Heart right ventricle (tissue), 16 donors: Measurements from ENCODE around the gene ANKIB1. TPM values are rescaled to one million over a fixed set of nuclear protein-coding genes. Genes with fewer than 3 reads are reported as not detected.
A peak's percentile ranks its signal among the peaks of the same experiment; 100 is the strongest.

Source experiments
- ATAC-seq, 8 donors: fragments of 200-7000 bp; cut with Tn5 transposase; one replicate each; pipeline ENCODE4 v1.9.1; 2020; ENCODE audit warnings: mild to moderate bottlenecking in 8 of 8, moderate library complexity in 8 of 8, moderate number of reproducible peaks in 1 of 8
- DNase-seq, 2 donors: peaks; one replicate each; pipeline ENCODE4 v3.0.0-alpha.2; 2020
- H3K27ac ChIP-seq, 10 donors: fragments of 200-600 bp; sonication (generic) in 2 of 10; one replicate each; pipeline versions ENCODE4 v1.5.0 to v1.8.0; 2020 to 2022; ENCODE audit warnings: mild to moderate bottlenecking in 3 of 10
- H3K27me3 ChIP-seq, 7 donors: fragments of 200-600 bp; one replicate each; pipeline ENCODE4 v1.8.0; 2021 to 2022; ENCODE audit warnings: mild to moderate bottlenecking in 2 of 7
- H3K36me3 ChIP-seq, 9 donors: fragments of 200-600 bp; sonication (generic) in 1 of 9; one replicate each; pipeline versions ENCODE4 v1.5.0 to v1.8.0; 2020 to 2022; ENCODE audit warnings: mild to moderate bottlenecking in 2 of 9
- H3K4me1 ChIP-seq, 9 donors: fragments of 200-600 bp; sonication (generic) in 1 of 9; one replicate each; pipeline versions ENCODE4 v1.5.0 to v1.8.0; 2020 to 2022; ENCODE audit warnings: mild to moderate bottlenecking in 4 of 9
- H3K4me3 ChIP-seq, 10 donors: fragments of 200-600 bp; sonication (generic) in 2 of 10; one replicate each; pipeline versions ENCODE4 v1.5.0 to v1.8.0; 2020 to 2022; ENCODE audit warnings: mild to moderate bottlenecking in 7 of 10, moderate library complexity in 2 of 10
- H3K9me3 ChIP-seq, 11 donors: fragments of 200-600 bp in 10 of 11; sonication (generic) in 2 of 11; one replicate each; pipeline versions ENCODE4 v1.5.0 to v1.8.0; 2013 to 2022; ENCODE audit warnings: mild to moderate bottlenecking in 2 of 11, control low read depth in 1 of 11, moderate library complexity in 1 of 11
- WGBS, 2 donors: extraction: QIAGEN DNeasy Blood & Tissue Kit; methylation state at CpG; one replicate each; pipeline ENCODE4 v1.1.7; 2013; ENCODE audit warnings: inconsistent platforms in 1 of 2; 5-methylcytosine and 5-hydroxymethylcytosine counted together
- intact Hi-C, 10 donors: fragments of 100-400 bp; cut with DNase I; formaldehyde crosslinking; loops; one replicate each; pipeline versions ENCODE4 v1.11.1 to v1.14.2; 2022
- polyA plus RNA-seq, 2 donors: library from polyadenylated mRNA; stranded (reverse); fragments of 200-250 nt; gene quantifications; one replicate each; pipeline ENCODE4 v1.2.3, GENCODE V29; 2013
- total RNA-seq, 10 donors: library from RNA; stranded (reverse); fragmentation: NEBNext Ultra II Directional in 3 of 10; extraction: Animal tissue kit (Norgen Biotek cat#: 25700) in 3 of 10; gene quantifications; one replicate each; pipeline versions ENCODE4 v1.2.1 to v1.2.4, GENCODE V29; 2021 to 2023
- TF ChIP-seq, protein P1 (sequence below), 9 donors: fragments of 200-600 bp; sonication (generic) in 2 of 9; IDR thresholded peaks; one replicate each; pipeline versions ENCODE4 v1.5.0 to v1.8.0; 2021 to 2022; ENCODE audit warnings: antibody characterized with exemption in 9 of 9, mild to moderate bottlenecking in 5 of 9, moderate library complexity in 1 of 9
- donor health status: Arrhythmogenic right ventricular cardiomyopathy.
- donor health status: ischemic (EF 13 %, LVEDD 7.1; RV severe dilation, severe dysfunction).
- donor health status: healthy with polysubstance abuse.
- donor health status: DM: no; HTN: yes; CAD: no.
- donor health status: DM: no; HTN: no; CAD: no.
- donor health status: ischemic (EF 25% LVEDD 6.9; RV normal size, moderate dysfunction).
- donor health status: ischemic (EF 25% LVEDD 5.7; RV mildly dilated, moderate dysfunction).
- donor health status: healthy.
- donor health status: DM: yes; HTN: yes; CAD: no.
- donor health status: Ischemic cardiomyopathy.
- donor health status: ischemic (EF 35%, LVEDD 5.7; RV mildly dilated, moderate dysfunction).
- donor health status: nonischemic (EF 11% LVEDD 7.7; RV severe dilation, severe dysfunction).
- donor health status: DM: yes; HTN: yes; CAD: no.
- donor health status: PGD.
- donor health status: ischemic (EF 29% LVEDD 5.4; RV normal size, mild dysfunction).
- donor health status: nonischemic (EF 23%, LVEDD 6.1; RV moderate dilation, normal function).

The ANKIB1 gene
- total and polyA plus RNA-seq, 12 donors, result 5.5 to 71.0 (median 41.1) TPM

DNA sequence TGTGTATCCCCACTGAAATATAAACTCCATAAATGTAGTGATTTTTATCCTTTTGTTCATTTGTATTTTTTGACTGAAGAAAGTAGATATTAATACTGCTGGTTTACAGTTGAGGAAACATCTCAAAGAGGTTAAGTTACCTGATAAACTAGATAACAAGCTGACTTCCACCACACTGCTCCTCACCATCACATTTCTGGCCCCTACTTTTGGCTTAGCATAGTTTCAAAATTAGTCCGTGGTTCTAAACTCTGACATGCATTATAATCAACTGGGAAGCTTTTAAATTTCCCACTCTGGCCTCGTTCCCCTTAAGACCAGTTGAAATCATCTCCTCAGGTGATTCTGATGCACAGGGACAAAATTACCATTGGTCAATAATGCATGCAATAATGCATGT is 43.5 kb downstream of the ANKIB1 start:
- H3K27ac ChIP-seq, result no peak overlapping the region
- no peak for ATAC-seq
- 94 to 98% methylated on average over 2 of the region's 2 CpGs for WGBS, 2 donors
- intact Hi-C loops, result no loop called here
- TF ChIP-seq, protein P1, sequence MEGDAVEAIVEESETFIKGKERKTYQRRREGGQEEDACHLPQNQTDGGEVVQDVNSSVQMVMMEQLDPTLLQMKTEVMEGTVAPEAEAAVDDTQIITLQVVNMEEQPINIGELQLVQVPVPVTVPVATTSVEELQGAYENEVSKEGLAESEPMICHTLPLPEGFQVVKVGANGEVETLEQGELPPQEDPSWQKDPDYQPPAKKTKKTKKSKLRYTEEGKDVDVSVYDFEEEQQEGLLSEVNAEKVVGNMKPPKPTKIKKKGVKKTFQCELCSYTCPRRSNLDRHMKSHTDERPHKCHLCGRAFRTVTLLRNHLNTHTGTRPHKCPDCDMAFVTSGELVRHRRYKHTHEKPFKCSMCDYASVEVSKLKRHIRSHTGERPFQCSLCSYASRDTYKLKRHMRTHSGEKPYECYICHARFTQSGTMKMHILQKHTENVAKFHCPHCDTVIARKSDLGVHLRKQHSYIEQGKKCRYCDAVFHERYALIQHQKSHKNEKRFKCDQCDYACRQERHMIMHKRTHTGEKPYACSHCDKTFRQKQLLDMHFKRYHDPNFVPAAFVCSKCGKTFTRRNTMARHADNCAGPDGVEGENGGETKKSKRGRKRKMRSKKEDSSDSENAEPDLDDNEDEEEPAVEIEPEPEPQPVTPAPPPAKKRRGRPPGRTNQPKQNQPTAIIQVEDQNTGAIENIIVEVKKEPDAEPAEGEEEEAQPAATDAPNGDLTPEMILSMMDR (IDR thresholded peaks at IDR 0.05), result no peak
- no peaks in the 10 kb centered on the region for H3K27me3 ChIP-seq
- H3K36me3 ChIP-seq, result no peaks in the 10 kb centered on the region
- peaks cover 0 to 18% (median 13%) of the 10 kb centered on the region in 9 donors for H3K4me1 ChIP-seq
- H3K4me3 ChIP-seq, result no peak overlapping the region
- peaks cover 0 to 14% (median 0%) of the 10 kb centered on the region in 11 donors for H3K9me3 ChIP-seq
- no peak for DNase-seq

DNA sequence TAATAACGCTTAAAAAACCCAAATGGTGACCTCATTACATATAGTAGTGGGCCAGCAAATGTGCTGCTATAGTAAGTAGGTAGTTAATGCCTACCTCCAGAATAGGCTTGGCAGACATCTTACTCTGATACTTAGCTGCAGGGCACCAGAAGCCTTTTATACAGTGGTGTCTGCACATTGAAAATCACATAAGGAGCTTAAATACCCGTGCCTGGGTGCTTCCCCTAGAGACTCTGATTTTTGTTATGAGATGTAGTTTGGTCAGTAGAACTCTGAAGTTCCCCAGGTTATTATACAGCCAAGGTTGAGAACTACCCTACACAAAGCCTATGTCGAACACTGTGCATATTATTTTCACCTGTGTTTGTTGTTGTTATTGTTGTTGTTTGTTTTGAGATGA is 47.2 kb downstream of the ANKIB1 start:
- ATAC-seq, result peak in 1 of 8 donors; percentile 52
- intact Hi-C loops, result loop anchor here in 1 of 10 donors (5.0 kb wide), 1 partner anchor 36 kb away; no protein-coding TSS in a partner anchor
- 81 to 83% methylated on average over 3 of the region's 3 CpGs for WGBS, 2 donors
- DNase-seq, result no peak
- H3K4me1 ChIP-seq, result peaks cover 3 to 39% (median 28%) of the 10 kb centered on the region in 9 donors
- H3K27ac ChIP-seq, result peak overlapping the region in 3 of 10 donors; percentile 32 to 70 (median 40)
- peaks cover 0 to 9% (median 0%) of the 10 kb centered on the region in 11 donors for H3K9me3 ChIP-seq
- H3K27me3 ChIP-seq, result no peaks in the 10 kb centered on the region
- TF ChIP-seq, protein P1 (IDR thresholded peaks at IDR 0.05), result no peak
- H3K36me3 ChIP-seq, result peaks cover 0 to 7% (median 0%) of the 10 kb centered on the region in 9 donors
- H3K4me3 ChIP-seq, result no peak overlapping the region

DNA sequence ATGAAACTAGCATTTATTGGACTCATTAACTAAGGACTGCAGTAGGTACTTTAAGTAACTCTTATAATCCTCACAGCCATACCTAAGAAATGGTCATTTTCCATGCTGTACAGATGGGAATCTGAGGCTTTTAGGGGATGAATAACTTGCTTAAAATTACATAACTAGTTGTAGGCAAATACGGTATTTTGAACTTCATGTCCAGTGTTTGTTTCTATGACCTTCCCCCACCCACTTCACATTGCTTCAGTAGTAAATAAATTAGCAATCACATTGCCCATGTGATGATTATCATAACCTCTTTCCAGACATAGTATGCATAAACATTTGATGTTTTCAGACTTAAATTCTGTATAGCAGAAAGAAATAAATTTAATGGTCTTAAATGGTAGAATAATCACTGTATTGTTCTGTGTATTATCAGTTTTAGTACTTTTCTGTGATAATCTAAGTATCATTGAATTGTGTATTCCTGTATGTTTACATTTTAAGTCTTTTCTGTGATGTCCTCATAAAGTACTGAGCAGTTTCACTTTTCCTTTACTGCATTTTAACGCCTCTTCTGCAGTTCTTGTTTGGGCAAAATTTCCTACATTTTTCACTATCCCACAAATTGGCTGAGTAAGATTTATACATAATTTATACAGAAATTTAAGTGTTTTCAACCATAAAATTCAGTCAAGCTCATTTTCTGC is 48.3 kb downstream of the ANKIB1 start:
- H3K27me3 ChIP-seq, result no peaks in the 10 kb centered on the region
- DNase-seq (no peak), ATAC-seq (peak in 1 of 8 donors; percentile 23)
- peak overlapping the region in 7 of 10 donors; percentile 1 to 46 (median 29) for H3K4me3 ChIP-seq
- intact Hi-C loops, result loop anchor here in 1 of 10 donors (5.0 kb wide), 1 partner anchor 37 kb away; no protein-coding TSS in a partner anchor
- TF ChIP-seq, protein P1 (IDR thresholded peaks at IDR 0.05), result no peak
- H3K9me3 ChIP-seq, result no peaks in the 10 kb centered on the region
- peaks cover 3 to 39% (median 28%) of the 10 kb centered on the region in 9 donors for H3K4me1 ChIP-seq
- 42 to 64% methylated on average over 2 of the region's 2 CpGs for WGBS, 2 donors
- H3K36me3 ChIP-seq, result peaks cover 0 to 9% (median 3%) of the 10 kb centered on the region in 9 donors
- H3K27ac ChIP-seq, result peak overlapping the region in 5 of 10 donors; percentile 15 to 70 (median 40)

DNA sequence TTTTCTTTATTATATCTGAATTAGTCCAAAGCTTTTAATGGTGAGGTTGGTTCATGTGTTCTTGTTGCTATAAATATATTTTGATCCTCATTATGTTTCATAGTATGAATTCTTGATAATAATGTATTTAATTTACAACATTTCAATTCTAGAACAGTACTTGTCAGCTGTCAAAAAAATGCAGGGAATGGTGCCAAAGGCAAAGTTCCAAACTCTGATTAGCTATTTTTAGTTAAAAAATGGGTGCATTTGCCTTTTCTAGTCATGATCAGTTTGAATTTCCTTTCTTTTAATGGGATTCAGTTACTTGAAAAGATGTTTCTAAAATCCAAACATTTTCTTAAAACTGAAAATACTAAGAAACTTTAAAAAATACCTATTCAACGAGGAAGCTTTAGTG is 49.6 kb downstream of the ANKIB1 start:
- peak in 1 of 8 donors; percentile 22 for ATAC-seq
- no peaks in the 10 kb centered on the region for H3K27me3 ChIP-seq
- peak in 1 of 2 donors; percentile 25 for DNase-seq
- intact Hi-C loops, result no loop called here
- H3K9me3 ChIP-seq, result no peaks in the 10 kb centered on the region
- WGBS, 2 donors, result 2 to 14% methylated on average over 1 of the region's 1 CpG
- H3K4me3 ChIP-seq, result peak overlapping the region in 1 of 10 donors; percentile 3
- peaks cover 0 to 19% (median 3%) of the 10 kb centered on the region in 9 donors for H3K36me3 ChIP-seq
- H3K27ac ChIP-seq, result peak overlapping the region in 6 of 10 donors; percentile 11 to 70 (median 25)
- TF ChIP-seq, protein P1 (IDR thresholded peaks at IDR 0.05), result no peak
- peaks cover 3 to 39% (median 28%) of the 10 kb centered on the region in 9 donors for H3K4me1 ChIP-seq
